Right ventricle myocardium inferior (tissue), 1 donor: ENCODE measurements around the gene MBD3L4. TPM values are rescaled to one million over a fixed set of nuclear protein-coding genes. Genes with fewer than 3 reads are reported as not detected.

Experiments used
- ATAC-seq: fragments of 200-7000 bp; cut with Tn5 transposase; one replicate; pipeline ENCODE4 v1.9.1; 2020; ENCODE audit warnings: mild to moderate bottlenecking, moderate library complexity
- DNase-seq: peaks from one replicate; pipeline ENCODE4 v3.0.0; 2021; ENCODE audit errors: missing footprints
- intact Hi-C: fragments of 100-400 bp; cut with DNase I; formaldehyde crosslinking; loops from one replicate; pipeline ENCODE4 v1.11.0; 2022
- total RNA-seq: library from RNA; stranded (reverse); fragmentation: NEBNext Ultra II Directional; extraction: Animal tissue kit (Norgen Biotek cat#: 25700); gene quantifications from one replicate; pipeline ENCODE4 v1.2.1, GENCODE V29; 2021
- donor health status: DM: no; HTN: yes; CAD: no; lungs with severe emphysema.

The MBD3L4 gene
- total RNA-seq, 1 donor from 2014 or later, result not detected

- ATAC-seq (no peak), DNase-seq (no peak)
- intact Hi-C loops, result no loop called here
These were observed 42.1 kb downstream of the MBD3L4 start for GRCh38 chr19:6997679-6998445.

- DNase-seq, result no peak
- intact Hi-C loops, result no loop called here
These were observed 43.2 kb downstream of the MBD3L4 start for GRCh38 chr19:6996810-6997209.

GRCh38 chr19:6995054-6995453 lies 44.9 kb downstream of the MBD3L4 start:
- intact Hi-C loops, result no loop called here
- no peak for ATAC-seq
- no peak for DNase-seq

More at GRCh38 chr19:6996810-6997209, 43.2 kb downstream of the MBD3L4 start:
- no peak for ATAC-seq

DNA sequence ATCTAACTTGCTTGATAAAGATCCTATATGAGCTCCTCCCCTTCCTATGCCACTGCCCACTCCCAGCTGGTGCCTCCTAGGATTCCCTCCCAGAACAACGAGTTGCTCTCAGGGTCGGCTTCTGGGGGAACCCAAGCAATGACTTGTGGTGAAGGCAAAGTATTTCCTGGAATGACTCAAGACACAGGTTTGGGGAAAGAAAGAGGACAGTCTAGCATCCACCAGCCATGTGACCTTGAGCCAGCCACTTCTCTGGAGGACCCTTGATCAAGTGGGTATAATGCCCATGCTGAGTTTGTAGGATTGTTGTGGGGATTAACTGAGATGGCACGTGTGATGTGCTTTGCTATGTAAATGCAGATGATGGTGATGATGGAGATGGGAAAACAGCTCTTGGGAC lies 51.7 kb downstream of the MBD3L4 start:
- intact Hi-C loops, result no loop called here
- no peak for DNase-seq
- no peak for ATAC-seq

DNA sequence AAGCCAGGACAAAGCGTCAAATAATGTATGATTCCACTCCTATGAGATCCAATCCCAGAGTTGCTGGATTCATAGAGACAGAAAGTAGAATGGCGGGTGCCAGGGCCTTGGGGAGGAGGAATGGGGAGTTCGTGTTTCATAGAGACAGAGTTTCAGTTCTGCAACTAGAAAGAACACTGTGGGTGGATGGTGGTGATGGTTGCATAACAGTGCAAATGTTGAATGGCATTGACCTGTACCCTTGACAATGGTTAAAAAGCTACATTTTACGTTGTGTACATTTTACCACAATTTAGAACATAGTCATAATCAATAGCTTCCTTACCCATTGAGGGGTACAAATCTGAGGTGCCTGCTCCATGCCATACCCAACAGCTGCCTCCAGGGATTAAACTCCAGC lies 52.1 kb downstream of the MBD3L4 start:
- intact Hi-C loops, result no loop called here
- ATAC-seq, result no peak
- DNase-seq, result no peak

Other genes starting within 250 kb of the MBD3L4 start
- gene ADGRE1, start 152.6 kb downstream of the MBD3L4 start, total RNA-seq, result 0.38 TPM
- gene MBD3L2B, start 18.7 kb downstream of the MBD3L4 start, total RNA-seq, result not detected
- not detected for gene MBD3L5, start 9.6 kb downstream of the MBD3L4 start, total RNA-seq
- not detected for gene MBD3L2, start 9.1 kb upstream of the MBD3L4 start, total RNA-seq
- not detected for gene MBD3L3, start 18.5 kb upstream of the MBD3L4 start, total RNA-seq
- gene ZNF557, start 29.5 kb upstream of the MBD3L4 start, total RNA-seq, result 3.1 TPM